Esophagus (tissue), 2 donors: Measurements from ENCODE around the gene SPTBN2. TPM values are rescaled to one million over a fixed set of nuclear protein-coding genes. Genes with fewer than 3 reads are reported as not detected.
A peak's percentile ranks its signal among the peaks of the same experiment; 100 is the strongest.

Source experiments
- H3K27ac ChIP-seq, 2 donors: one replicate each; pipeline ENCODE4 v1.5.1; 2013; ENCODE audit warnings: low read depth in 2 of 2, mild to moderate bottlenecking in 2 of 2, inconsistent platforms in 1 of 2, low read length in 1 of 2, moderate library complexity in 1 of 2
- H3K27me3 ChIP-seq, 2 donors: one replicate each; pipeline ENCODE4 v1.6.1; 2013; ENCODE audit warnings: low read length in 2 of 2, control low read depth in 1 of 2, mild to moderate bottlenecking in 1 of 2; ENCODE audit not compliant: insufficient read depth in 2 of 2, control insufficient read depth in 1 of 2
- H3K36me3 ChIP-seq, 2 donors: one replicate each; pipeline ENCODE4 v1.6.1; 2013; ENCODE audit warnings: low read length in 1 of 2; ENCODE audit not compliant: control insufficient read depth in 2 of 2, insufficient read depth in 2 of 2
- H3K4me1 ChIP-seq, 2 donors: one replicate each; pipeline ENCODE4 v1.6.1; 2013; ENCODE audit warnings: low read length in 1 of 2; ENCODE audit not compliant: control insufficient read depth in 2 of 2, insufficient read depth in 2 of 2
- H3K4me3 ChIP-seq, 2 donors: one replicate each; pipeline ENCODE4 v1.5.1; 2013; ENCODE audit warnings: low read length in 2 of 2, mild to moderate bottlenecking in 2 of 2, low read depth in 1 of 2, moderate library complexity in 1 of 2
- H3K9me3 ChIP-seq, 2 donors: one replicate each; pipeline ENCODE4 v1.6.1; 2013; ENCODE audit warnings: mild to moderate bottlenecking in 2 of 2, low read depth in 1 of 2, low read length in 1 of 2, moderate library complexity in 1 of 2; ENCODE audit not compliant: control insufficient read depth in 2 of 2, insufficient read depth in 1 of 2
- WGBS, 2 donors: extraction: QIAGEN DNeasy Blood & Tissue Kit; methylation state at CpG; one replicate each; pipeline ENCODE4 v1.1.7; 2013; 5-methylcytosine and 5-hydroxymethylcytosine counted together
- polyA plus RNA-seq, 2 donors: library from polyadenylated mRNA; stranded (reverse); fragments of 200-250 nt; gene quantifications; one replicate each; pipeline ENCODE4 v1.2.3, GENCODE V29; 2013
- donor health status: healthy with polysubstance abuse.
- donor health status: Bipolar disorder and iron deficiency.

Gene SPTBN2
- polyA plus RNA-seq: 10 to 100 TPM; 61.3 to 63.4 TPM

DNA sequence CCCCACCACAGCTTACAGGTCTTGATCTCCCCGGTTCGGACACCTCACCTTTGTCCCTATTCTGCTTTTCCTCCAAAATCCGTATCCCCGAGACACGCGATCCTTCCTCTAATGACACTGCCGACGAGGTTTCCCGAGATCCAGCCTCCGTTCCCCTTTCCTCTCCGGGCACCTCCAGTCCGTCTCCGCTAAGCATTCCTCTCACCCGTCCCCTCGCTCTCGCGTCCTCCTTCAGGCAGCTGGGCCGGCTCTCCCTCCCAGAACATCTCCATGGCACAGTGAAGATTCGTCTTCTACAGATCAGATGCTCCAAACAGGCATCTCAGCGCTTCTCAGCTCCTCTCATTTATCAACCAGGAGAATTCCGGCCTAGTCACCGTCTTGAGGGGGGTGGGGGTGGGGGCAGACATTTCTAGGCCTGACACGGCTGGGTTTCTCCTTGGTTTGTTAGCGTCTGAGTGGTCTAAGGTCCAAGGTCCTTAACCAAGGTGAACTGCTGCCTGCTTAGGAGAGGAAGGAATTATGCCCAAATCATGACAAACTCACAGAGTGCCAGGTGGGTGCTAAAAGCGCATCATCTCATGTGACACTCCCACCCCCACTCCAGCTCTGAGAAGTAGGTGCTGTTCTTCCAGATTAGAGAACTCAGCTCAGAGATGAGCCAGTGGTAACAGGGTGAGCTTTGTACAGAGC, at the start of gene SPTBN2:
Gene SPTBN2, minus strand, starts transcription at position 524 of the 693 bp plus-strand sequence. CDS start 7,976 bp downstream, outside the sequence.
- Histone ChIP-seq H3K4me3 (peak within 1 kb of the TSS; percentile 51 to 88), H3K4me1 (peaks cover 0 to 2% of the 10 kb centered on the region in 2 donors), H3K27me3 (no peaks in the 10 kb centered on the region), H3K9me3 (no peaks in the 10 kb centered on the region), H3K36me3 (no peaks in the 10 kb centered on the region), H3K27ac (no peak within 1 kb of the TSS)
- 18 to 19% methylated on average over 25 of the region's 25 CpGs for WGBS, 2 donors

- H3K4me1 ChIP-seq: no peaks in the 10 kb centered on the region
- H3K4me3 ChIP-seq: no peak overlapping the region
- no peaks in the 10 kb centered on the region for H3K9me3 ChIP-seq
- H3K27ac ChIP-seq: no peak overlapping the region
- H3K27me3 ChIP-seq: no peaks in the 10 kb centered on the region
- no peaks in the 10 kb centered on the region for H3K36me3 ChIP-seq
Observed at GRCh38 chr11:66768818-66769217, 39.8 kb upstream of the SPTBN2 start.

GRCh38 chr11:66768088-66768521, 39.1 kb upstream of the SPTBN2 start:
- Histone ChIP-seq H3K4me3 (no peak overlapping the region), H3K27ac (peak overlapping the region in 1 of 2 donors; percentile 6), H3K27me3 (no peaks in the 10 kb centered on the region), H3K4me1 (no peaks in the 10 kb centered on the region), H3K9me3 (no peaks in the 10 kb centered on the region), H3K36me3 (no peaks in the 10 kb centered on the region)
- 45 to 64% methylated on average over 3 of the region's 3 CpGs for WGBS, 2 donors

- no peaks in the 10 kb centered on the region for H3K36me3 ChIP-seq
- H3K4me1 ChIP-seq: no peaks in the 10 kb centered on the region
- H3K4me3 ChIP-seq: no peak overlapping the region
- H3K27ac ChIP-seq: peak overlapping the region; percentile 6 to 75
- no peaks in the 10 kb centered on the region for H3K27me3 ChIP-seq
- WGBS, 2 donors: 67 to 74% methylated on average over 1 of the region's 1 CpG
- no peaks in the 10 kb centered on the region for H3K9me3 ChIP-seq
Observed at GRCh38 chr11:66767666-66768065, 38.6 kb upstream of the SPTBN2 start.

GRCh38 chr11:66766681-66767080, 37.7 kb upstream of the SPTBN2 start:
- 82 to 95% methylated on average over 2 of the region's 2 CpGs for WGBS, 2 donors
- H3K4me1 ChIP-seq: no peaks in the 10 kb centered on the region
- no peak overlapping the region for H3K27ac ChIP-seq
- no peaks in the 10 kb centered on the region for H3K27me3 ChIP-seq
- no peak overlapping the region for H3K4me3 ChIP-seq
- peaks cover 0 to 5% of the 10 kb centered on the region in 2 donors for H3K36me3 ChIP-seq
- no peaks in the 10 kb centered on the region for H3K9me3 ChIP-seq

DNA sequence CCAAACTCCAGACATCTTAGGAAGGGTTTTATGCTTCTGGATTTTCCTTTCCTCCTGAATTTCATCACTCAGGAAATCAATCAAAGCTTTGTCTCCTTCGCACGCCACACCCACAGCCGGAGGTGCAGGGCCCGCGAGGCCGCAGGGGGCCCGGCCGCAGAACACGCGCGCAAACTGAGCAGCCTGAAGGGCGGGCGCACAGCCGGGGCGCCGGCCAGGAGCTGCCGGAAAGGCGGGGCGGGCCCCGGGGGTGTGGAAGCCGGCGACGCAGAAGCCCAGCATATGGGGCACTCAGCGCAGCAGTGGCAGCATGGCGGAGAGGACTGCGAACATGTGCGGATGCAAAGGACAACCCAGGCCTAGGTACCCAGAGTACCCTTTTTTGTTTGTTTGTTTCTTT, 33.1 kb upstream of the SPTBN2 start:
- Histone ChIP-seq H3K27me3 (no peaks in the 10 kb centered on the region), H3K36me3 (peaks cover 0 to 8% of the 10 kb centered on the region in 2 donors), H3K9me3 (no peaks in the 10 kb centered on the region), H3K4me1 (no peaks in the 10 kb centered on the region), H3K4me3 (no peak overlapping the region), H3K27ac (no peak overlapping the region)
- 97% methylated on average over 27 of the region's 27 CpGs for WGBS, 2 donors

DNA sequence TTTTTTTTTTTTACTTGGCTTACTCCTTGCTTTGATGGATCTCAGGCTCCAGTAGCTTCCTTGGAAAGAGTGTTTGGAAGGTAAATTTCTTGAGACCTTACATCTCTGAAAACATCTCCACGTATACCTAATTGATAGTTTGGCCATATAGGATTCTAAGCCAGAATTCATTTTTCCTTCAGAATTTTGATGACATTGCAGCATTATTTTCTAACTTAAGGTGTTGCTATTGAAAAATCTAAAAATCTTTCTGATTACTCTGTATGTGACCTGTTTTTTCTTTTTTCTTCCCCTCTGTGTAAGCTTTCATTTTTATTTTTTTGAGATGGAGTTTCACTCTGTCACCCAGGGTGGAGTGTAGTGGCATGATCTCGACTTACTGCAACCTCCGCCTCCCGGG, 23.1 kb upstream of the SPTBN2 start:
- WGBS, 2 donors: 93 to 96% methylated on average over 4 of the region's 4 CpGs
- H3K9me3 ChIP-seq: no peaks in the 10 kb centered on the region
- no peak overlapping the region for H3K27ac ChIP-seq
- no peak overlapping the region for H3K4me3 ChIP-seq
- H3K36me3 ChIP-seq: no peaks in the 10 kb centered on the region
- no peaks in the 10 kb centered on the region for H3K27me3 ChIP-seq
- peaks cover 0 to 3% of the 10 kb centered on the region in 2 donors for H3K4me1 ChIP-seq

DNA sequence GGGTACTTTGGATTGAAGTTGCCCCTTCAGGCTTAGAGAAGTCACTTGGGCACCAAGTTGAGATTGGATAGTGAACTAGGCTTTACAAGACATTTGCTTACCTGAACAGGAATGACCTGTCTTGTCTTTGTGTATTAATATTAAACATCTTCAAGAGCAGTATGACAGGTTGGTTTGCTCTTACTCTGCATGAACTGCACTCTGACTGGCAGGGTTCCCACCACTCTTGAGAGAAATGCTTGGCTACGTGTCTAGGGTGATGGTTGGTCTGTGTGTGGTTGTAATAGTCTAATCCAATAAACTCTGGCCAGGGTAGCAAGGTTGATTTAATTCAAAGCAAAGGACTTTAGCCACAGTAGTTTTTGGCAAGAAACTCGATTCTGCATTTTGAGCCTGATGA, 20.1 kb upstream of the SPTBN2 start:
- H3K4me3 ChIP-seq: no peak overlapping the region
- peaks cover 0 to 3% of the 10 kb centered on the region in 2 donors for H3K4me1 ChIP-seq
- H3K27ac ChIP-seq: peak overlapping the region; percentile 46 to 86

GRCh38 chr11:66747480-66747879, 18.5 kb upstream of the SPTBN2 start:
- Histone ChIP-seq H3K27ac (peak overlapping the region; percentile 53 to 63), H3K4me1 (peaks cover 3% of the 10 kb centered on the region in 2 donors), H3K4me3 (no peak overlapping the region), H3K9me3 (no peaks in the 10 kb centered on the region), H3K27me3 (no peaks in the 10 kb centered on the region), H3K36me3 (no peaks in the 10 kb centered on the region)
- WGBS, 2 donors: 84 to 87% methylated on average over 7 of the region's 7 CpGs

More for the DNA sequence above, 20.1 kb upstream of the SPTBN2 start:
- 47 to 65% methylated on average over 2 of the region's 2 CpGs for WGBS, 2 donors
- no peaks in the 10 kb centered on the region for H3K9me3 ChIP-seq
- H3K27me3 ChIP-seq: no peaks in the 10 kb centered on the region
- no peaks in the 10 kb centered on the region for H3K36me3 ChIP-seq
